HG02763 (cell line): ENCODE data around the gene KIF20B.
"Not testable (repeated sequence)": the region's sequence is repeated elsewhere in the genome, so short reads cannot be mapped to it uniquely, and the experiment has no call there.

Source experiments
- ATAC-seq: cut with Tn5 transposase; IDR thresholded peaks from one replicate; pipeline ENCODE4 v1.9.1; 2021; ENCODE audit warnings: mild to moderate bottlenecking, moderate library complexity; ENCODE audit not compliant: unreplicated experiment

KIF20B gene

DNA sequence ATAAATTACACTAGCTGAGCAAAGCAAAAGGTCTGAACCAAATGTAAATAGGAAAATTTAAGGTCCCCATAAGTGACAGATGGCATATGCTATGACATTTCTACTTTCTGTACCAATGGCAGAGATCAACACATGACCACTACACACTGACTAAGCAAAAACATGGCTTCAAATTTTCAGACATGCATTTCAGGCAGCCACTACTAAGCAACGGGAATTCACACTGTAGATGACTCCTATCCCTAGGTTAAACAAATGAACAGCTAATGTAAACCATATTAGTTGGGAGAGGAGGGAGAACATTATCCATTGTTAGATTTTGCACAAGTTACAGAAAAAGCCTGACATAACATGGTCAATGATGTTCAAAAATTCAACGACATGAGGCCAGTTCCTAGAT is 11.4 kb upstream of the KIF20B start:
- ATAC-seq: no peak

DNA sequence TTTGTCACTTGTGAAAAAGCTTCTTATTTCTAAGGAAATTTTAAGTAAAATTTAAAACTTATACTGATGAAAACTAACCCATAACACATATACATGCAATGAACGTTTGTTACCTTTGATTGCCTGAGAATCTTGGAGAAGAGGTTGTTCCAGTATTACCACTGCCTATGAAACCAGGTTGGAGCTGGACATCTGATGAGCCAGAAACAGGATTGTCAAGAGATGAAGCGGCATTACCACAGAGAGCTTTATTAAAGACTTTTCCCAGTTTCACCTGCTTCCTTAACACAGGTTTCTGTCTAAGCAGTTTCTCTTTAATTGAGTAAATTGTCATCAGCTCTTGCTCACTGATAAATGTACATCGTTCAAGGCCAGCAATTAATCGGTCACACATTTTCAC is 9.0 kb upstream of the KIF20B start:
- ATAC-seq: no peak

GRCh38 chr10:89693176-89693575 is 8.2 kb upstream of the KIF20B start:
- no peak for ATAC-seq

GRCh38 chr10:89695307-89695706 is 6.1 kb upstream of the KIF20B start:
- no peak for ATAC-seq

DNA sequence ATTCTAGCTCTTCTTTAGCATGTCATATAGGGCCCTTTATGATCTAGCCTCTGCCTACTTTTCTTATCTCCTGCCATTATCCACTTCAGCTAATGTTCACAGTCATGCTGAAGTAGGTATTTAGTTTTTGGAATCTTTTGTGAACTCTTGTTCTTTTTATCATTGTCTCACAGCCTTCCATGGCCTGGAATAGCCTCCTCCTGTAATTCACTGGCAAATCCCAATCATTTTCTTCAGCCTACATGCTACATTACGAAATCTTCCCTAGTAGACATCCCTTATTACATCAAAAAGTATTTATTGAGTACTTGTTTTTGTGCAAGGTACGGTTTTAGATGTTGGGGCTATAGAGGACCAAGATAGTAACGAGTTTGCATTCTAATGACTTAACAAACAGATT is 3.4 kb upstream of the KIF20B start:
- no peak for ATAC-seq

GRCh38 chr10:89699581-89700064 is 1.8 kb upstream of the KIF20B start:
- no peak for ATAC-seq

- no peak for ATAC-seq
These were observed 508 bp upstream of the KIF20B start for GRCh38 chr10:89700923-89701241.

DNA sequence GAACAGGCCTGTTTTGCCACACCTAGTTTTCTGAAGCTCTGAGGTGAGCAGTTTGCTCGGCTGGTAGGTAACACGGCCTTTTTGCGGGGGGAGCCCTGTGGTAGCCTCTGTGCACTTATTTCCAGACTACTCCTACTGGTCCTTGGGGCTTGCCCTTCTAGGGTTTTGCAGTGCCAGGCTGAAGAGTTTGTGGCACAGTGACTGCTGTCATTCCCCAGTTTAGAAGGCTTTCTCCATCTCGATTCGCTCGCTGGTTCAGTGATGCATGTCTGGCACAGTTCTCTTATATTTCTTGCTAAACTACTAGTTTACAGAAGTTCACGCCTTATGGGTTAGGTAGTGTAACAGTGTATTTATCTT is 711 bp downstream of the KIF20B start:
- no peak for ATAC-seq

- ATAC-seq: no peak
These were observed 4.1 kb downstream of the KIF20B start for GRCh38 chr10:89705466-89705865.

DNA sequence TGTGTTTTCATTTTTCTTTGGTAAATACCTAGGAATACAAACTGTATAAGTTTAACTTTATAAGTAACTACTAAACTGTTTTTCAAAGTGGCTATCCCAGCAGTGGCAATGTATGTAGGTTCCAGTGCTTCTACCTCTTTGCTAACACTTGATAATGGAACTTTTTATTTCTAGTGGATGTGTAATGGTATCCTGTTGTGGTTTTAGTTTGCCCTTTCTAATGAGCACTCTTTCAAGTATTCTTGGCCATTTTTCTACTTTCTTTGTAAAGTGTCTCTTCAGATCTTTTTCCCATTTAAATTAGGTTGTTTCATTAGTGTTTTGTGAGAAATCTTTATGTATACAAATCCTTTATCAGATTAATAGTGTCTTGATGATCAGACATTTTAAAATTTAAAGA is 4.6 kb downstream of the KIF20B start:
- ATAC-seq: no peak

DNA sequence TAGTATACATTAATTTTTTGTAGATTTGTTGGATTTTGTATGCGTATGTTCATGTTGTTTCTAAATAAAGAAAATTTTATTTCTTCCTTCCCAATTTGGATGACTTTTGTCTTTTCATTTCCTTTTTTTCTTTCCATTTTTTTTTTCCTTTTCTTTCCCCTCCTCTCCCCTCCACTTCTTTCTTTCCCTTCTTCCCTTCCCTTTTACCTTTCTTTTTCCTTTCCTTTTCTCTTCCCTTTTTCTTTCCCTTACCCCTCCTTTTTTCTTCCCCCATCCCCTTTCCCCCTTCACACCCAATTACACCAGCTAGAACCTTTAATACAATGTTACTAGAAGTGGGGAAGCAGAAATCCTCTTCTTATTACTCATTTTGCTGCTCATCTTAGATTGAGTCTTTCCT is 6.0 kb downstream of the KIF20B start:
- ATAC-seq: no peak

GRCh38 chr10:89710753-89711152 is 9.4 kb downstream of the KIF20B start:
- no peak for ATAC-seq

- ATAC-seq: no peak
These were observed 33.2 kb downstream of the KIF20B start for GRCh38 chr10:89734616-89735015.

DNA sequence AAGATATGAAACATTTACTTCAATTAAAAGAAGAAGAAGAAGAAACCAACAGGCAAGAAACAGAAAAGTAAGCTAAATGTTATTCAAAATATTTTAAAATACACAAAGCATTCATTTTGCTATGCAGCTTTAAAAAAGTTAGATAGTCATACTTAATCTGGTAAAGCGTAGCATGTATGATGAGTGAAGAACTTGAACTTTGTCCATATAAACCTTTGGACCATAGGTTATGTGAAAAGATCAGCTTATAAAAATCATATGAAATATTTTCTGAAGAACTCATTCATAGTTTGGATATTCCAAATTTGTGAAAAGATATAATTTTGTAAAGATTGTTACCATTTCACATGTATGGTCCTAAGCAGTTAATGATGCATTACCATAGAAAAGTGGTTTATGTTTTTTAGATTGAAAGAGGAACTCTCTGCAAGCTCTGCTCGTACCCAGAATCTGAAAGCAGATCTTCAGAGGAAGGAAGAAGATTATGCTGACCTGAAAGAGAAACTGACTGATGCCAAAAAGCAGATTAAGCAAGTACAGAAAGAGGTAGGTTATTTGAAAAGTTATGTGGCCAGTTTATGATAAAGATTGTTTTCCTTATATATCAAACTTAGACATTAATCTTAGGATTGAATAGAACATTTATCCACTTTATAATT is 37.3 kb downstream of the KIF20B start:
- peak; percentile 84 for ATAC-seq

- no peak for ATAC-seq
These were observed 39.9 kb downstream of the KIF20B start for GRCh38 chr10:89741126-89741762.

DNA sequence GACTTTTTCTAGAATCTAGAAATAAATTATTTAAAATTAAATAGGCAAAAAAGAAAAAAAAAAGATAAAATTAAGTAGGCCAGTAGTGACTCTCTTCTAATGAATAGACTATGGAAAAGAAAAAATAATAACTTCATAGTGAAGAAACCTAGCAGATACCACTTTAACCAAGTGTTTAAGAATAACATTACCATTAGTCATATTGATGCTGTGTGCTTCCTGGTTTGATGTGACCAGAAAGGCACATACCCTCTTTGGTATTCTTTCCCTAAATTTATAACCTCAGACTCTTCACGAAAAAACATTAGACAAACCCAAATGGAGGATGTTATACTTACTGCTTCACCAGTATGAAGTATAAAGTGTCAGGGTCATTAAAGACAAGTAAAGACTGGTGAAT is 42.6 kb downstream of the KIF20B start:
- no peak for ATAC-seq

GRCh38 chr10:89745903-89746302 is 44.5 kb downstream of the KIF20B start:
- ATAC-seq: no peak

DNA sequence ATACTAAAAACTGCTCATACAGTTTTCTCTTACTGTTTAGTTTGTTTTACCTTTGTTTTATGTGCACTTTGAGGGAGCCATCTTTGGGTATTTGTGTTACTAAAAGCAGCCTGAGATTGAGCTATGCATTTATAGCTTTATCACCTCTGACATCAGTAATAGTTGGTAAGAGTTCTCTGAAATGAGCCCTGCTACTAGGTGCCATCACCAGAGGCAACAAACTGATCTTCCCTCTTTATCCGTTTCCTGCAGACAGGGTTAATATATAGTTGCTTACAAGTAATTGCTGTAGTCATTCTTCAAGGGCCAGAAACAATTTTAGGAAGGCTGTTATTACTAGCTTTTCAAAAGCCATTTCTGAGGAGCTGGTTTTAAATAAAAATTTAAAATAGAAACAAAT is 49.1 kb downstream of the KIF20B start:
- no peak for ATAC-seq

DNA sequence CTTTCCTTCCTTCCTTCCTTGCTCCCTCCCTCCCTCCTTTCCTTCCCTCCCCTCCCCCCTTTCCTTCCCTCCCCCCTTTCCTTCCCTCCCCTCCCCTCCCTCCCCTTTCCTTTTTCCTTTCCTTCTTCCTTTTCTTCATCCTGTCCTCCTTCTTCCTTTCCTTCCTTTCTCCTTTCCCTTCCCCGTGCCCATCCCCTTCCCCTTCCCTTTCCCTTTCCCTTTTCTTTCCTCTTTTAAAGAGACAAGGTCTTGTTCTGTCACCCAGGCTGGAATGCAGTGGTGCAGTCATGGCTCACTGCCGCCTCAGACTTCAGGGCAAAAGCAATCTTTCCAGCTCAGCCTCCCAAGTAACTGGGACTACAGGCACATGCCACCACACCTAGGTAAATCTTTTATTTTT is 54.0 kb downstream of the KIF20B start:
- ATAC-seq: no peak

- no peak for ATAC-seq
These were observed 58.1 kb downstream of the KIF20B start for GRCh38 chr10:89759531-89759930.

- ATAC-seq: not testable (repeated sequence)
These were observed 62.3 kb downstream of the KIF20B start for GRCh38 chr10:89763671-89764070.

DNA sequence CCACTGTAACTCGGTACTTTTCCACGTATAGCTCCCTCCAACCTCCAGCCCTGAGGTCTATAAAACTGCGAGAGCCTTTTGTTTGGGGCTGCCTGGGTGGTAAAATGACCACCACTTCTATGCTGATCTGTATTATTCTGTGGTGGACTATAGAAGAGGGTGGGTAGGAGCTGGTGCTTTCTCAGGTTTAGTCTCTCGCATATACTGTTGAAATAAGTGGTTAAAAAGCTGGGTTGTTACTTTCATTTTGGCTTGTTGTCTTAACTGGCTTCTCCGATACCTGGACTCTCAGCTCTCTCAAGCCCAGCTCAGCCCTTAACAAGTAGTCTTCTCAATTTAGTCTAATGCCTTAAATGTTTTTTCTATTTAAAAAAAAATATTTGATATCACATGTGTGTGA is 70.3 kb downstream of the KIF20B start:
- ATAC-seq: no peak

- ATAC-seq: no peak
These were observed 71.7 kb downstream of the KIF20B start for GRCh38 chr10:89773081-89773480.
